Activated naive CD8-positive, alpha-beta T cell treated with anti-CD3 and anti-CD28 coated beads, Interleukin-2, amount 50 U/mL, for 16 hours (primary cell): ENCODE results near the gene CCN5.
"Not testable (repeated sequence)": the region's sequence is repeated elsewhere in the genome, so short reads cannot be mapped to it uniquely, and the experiment has no call there.

ENCODE experiments used
- DNase-seq: peaks from one replicate; pipeline ENCODE4 v3.0.0-alpha.2; 2020; ENCODE audit warnings: low read depth, low spot score

CCN5 gene, protein sequence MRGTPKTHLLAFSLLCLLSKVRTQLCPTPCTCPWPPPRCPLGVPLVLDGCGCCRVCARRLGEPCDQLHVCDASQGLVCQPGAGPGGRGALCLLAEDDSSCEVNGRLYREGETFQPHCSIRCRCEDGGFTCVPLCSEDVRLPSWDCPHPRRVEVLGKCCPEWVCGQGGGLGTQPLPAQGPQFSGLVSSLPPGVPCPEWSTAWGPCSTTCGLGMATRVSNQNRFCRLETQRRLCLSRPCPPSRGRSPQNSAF

DNA sequence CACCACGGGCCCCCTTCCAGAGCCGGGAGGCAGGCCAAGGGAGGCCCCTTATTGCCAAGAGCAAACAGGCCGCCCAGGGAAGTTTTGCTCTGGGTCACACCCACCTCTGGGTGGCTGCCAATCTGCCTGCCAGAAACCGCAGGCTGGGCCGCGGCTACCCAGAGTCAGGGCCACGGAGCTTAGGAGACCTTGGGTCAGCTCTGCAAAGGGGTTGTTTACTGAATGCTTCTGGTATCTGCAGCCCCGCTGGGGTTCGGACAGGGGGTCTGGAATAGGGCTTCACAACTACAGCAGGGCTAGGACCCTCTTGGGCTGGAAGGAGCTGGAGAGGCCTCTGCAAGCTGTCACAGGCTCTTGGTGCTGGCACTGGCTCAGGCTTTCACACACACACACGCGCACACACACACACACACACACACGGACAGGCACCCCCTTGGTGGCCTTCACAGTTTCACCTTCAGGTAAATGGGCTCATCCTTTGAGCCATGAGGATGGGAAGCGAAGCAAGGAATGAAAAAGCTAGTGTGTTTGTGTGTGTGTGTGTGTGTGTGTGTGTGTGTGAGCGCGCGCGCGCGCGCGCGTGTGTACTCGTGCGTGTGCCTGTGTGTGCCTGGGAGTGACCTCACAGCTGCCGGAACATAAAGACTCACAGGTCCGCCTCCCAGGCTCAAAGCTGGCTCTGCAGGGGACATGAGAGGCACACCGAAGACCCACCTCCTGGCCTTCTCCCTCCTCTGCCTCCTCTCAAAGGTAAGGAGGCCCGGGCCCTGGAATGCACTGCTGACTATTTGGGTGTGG lies at the start of gene CCN5:
CCN5 (plus strand) TSS at position 669 of the 798 bp plus-strand sequence; CDS start at position 691, 22 bp downstream.
- no peak for DNase-seq

DNA sequence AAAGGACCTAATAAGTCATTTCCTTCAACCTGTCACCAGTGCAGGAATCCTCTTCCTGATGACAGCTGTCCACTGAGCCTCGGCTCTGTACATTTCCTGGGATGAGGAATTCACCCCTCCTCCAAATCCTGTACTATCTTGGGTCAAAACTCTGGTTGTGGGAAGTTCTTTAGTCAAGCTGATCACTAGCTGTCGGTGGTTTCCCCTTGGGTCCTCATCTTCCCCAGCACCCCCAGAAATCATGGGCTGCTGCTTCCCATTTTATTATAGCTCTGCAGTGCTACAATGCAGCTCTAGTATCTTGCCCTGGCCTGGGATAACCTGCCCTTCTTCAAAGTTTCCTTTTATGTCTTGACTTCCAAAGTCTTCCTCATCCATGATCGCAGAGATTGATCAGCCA lies 49.1 kb upstream of the CCN5 start:
- no peak for DNase-seq

DNA sequence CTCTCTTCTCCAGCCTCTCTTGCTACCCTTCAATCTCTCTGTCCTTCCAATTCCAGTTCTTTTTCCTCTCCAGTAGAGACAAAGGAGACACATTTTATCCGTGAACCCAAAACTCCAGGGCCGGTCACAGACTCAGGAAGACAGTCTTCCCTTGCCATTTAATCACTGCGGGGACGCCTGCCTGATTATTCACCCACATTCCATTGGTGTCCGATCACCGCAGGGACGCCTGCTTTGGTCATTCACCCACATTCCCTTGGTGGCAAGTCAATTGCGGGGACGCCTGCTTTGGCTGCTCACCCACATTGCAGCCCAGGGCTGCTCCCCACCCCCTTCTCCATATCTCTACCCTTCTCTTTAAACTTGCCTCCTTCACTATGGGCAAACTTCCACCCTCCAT lies 44.3 kb upstream of the CCN5 start:
- not testable (repeated sequence) for DNase-seq

DNA sequence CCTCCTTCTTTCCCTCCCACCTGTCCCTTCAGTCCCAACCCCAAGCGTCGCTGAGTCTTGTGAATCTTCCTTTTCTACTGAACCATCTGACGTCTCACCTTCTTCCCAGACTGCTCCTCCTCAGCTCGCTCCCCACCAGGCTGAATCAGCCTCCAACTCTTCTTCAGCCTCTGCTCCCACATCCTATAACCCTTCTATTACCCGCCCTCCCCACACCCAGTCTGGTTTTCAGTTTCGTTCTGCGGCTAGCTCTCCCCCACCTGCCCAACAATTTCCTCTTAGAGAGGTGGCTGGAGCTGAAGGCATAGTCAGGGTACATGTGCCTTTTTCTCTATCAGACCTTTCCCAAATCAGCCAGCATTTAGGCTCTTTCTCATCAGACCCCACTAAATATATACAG lies 43.6 kb upstream of the CCN5 start:
- peak; percentile 46 for DNase-seq

DNA sequence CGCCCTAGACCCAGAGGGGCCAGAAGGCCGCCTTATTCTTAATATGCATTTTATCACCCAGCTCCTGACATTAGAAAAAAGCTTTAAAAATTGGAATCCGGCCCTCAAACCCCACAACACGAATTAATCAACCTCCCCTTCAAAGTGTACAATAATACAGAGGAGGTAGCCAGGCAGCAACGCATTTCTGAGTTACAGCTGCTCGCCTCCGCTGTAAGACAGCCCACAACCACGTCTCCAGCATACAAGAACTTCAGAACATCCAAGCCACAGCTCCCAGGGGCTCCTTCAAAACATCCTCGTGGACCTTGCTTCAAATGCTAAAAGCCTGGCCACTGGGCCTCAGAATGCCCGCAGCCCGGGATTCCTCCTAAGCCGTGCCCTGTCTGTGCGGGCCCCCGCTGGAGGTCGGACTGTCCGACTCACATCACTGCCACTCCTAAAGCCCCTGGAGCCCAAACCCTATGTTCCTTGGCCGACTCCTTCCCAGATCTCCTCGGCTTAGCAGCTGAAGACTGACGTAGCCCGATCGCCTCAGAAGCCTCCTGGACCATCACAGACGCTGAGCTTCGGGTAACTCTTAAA lies 42.8 kb upstream of the CCN5 start:
- not testable (repeated sequence) for DNase-seq

DNA sequence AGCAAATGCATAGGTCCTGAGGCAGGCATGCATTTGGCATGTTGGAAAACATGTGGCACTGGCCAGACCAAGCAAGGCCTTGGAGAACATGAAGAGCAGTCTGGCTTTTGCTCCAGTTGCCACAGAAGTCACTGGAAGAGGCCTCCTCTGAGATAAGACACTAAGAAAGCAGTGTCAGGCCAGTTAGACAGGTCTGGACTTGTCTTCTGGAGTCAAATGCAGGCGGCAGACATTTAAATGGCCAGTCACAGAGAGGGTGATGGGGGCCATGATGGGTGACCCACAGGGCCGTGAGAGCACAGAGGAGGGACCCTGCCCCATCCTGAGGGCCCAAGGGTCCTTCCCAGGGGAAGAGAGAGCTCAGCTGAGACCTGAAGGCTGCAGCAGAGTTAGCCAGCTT lies 36.9 kb upstream of the CCN5 start:
- no peak for DNase-seq

DNA sequence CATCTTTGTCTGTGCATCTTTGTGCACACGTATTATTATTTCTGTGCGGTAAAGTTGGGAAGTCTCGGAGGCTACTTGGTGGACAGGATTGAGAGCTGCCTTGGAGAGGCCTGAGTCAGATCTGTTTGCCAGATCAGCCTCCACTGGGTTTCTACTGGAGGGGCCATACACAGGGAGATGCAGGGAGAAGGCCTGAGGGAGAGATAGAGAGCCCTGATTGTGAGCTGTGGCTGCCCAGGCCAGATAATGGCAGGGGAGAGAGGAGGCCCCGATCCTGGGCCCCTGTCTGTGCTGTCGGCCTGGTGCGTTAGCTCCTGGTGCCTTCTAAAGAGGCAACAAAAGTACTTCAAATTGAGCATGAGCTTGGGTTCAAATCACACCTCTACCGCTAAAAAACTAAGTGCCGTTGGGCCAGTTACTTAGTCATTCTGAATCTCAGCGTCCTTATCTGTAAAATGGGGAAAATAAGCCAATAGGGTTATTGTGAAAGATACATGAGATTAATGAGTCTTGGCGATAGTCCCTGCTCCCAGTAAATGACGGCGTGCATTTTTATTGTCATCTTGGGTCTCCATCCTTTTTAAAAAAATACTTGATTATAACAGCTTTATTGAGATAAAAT lies 36.1 kb upstream of the CCN5 start:
- DNase-seq: no peak

DNA sequence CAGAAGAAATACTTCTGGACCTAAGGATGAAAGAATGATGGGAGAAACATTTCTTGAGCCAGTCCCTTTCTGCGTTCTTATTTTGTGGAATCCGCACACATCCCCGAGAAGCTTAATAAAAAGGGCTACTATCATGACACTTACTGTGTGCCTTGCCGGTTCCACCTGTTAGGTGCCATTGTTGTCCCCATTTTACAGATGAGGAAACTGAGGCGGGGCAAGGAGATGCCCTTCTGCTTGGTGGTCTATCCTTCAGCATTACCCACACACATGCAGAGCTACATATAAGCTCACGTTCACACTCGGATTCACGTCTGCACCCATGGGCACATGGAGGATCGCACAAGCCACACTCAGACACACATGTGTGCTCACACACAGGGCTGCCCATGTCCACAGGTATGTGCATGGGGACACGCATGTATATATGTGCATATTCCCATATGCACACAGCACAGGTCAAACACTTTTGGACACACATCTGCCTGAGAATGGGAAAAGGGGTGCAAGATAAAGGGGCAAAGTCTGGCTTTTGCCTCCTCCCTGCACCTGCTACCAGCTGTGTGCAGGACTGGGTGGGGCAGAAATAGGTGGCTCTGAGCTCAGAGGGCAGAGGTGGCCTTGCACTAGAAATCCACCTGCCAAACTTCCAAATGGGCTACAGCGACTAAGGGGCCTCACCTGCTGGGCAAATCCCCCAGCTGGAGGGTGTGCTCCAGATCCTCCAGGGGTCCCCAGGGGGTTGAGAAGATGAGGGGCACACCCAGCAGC lies 33.2 kb upstream of the CCN5 start:
- DNase-seq: no peak

DNA sequence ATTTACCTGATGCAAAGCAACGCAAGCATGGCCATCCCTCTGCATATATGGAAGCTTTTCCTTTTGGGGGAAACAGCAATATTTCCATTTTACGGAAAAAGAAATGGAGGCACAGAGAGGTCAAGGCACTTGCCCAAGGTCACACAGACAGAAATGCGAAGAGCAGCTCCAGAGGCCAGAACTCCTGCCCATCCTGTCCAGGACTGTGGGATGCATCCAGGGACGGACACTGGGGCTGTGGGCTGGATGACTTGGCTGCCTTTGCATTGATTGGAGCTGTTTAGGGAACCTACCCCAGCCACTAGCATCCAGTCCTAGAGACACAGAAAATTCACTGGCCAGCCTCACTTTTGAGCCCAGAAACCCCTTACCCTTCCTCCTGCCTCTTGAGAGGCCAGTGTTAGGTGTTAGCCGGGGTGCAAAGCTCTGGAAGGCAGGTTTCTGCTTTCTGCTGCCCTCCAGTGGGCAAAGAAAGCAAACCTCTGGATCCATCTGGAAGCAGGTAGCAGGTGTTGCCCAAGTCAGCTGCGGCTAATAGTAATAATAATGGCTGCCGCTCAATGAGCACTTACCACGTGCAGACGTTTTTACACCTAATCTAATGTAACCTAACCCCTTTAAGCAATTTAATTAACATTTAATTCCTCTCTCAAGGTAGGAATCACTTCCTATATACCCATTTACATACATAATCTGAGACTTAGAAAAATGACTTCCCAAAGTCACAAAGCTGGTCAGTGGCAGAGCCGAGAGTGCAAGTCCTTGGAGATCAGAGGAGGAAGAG lies 31.7 kb upstream of the CCN5 start:
- no peak for DNase-seq

DNA sequence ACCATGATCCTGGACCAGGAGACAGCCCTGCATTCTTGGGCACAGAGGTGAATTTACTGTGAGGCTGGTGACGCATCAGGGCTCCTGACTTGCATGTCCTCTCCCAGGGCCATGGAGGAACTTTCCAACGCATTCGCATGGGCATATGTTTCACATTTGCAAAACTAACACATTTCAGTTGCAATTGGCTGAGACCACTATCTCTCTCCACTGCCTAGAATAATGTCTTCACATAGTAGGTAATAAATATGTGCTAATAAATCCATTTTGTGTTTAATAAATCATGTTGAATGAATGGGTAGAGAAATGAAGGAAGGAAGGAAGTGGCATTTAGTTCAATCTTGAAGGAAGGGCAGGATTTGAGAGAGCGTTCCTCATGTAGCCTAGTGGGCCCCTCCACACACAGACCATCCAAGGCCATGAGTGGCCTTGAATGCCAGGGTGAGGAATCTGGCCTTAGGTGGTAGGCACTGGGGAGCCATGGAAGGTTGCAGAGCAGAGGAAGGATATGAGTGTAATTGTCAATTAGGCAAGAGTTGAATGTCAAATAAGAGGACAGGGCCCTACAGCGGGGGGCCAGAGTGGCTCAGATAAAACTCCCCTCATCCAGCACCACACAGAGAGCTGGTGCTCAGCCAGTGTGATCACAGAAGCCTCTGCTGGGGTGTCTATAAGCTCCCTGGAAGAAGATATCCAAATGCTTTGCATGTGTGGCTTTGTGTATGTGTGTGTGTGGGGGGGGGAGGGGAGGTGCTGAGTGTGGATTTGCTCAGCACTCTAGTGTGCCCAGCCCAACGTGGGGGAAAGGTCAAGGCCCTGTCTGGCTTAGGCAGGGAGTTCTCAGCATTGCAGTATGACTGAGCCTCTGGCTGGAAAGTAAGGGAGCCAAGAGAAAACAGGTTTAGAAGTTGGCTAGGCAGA lies 30.9 kb upstream of the CCN5 start:
- no peak for DNase-seq

DNA sequence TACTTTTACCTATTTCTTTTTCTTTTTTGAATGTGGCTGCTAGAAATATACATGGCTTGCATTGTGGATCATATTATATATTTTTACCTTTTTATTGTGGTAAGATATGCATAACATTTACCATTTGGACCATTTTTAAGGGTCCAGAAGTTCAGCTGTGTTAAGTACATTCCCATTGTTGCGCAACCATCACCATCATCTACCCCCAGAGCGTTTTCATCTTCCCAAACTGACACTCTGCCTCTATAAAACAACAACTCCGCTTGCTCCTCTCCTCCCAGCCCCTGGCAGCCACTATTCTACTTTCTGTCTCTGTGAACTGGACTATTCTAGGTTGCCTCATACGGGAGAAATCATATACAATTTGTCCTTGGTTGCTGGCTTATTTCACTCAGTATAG lies 28.2 kb upstream of the CCN5 start:
- no peak for DNase-seq

DNA sequence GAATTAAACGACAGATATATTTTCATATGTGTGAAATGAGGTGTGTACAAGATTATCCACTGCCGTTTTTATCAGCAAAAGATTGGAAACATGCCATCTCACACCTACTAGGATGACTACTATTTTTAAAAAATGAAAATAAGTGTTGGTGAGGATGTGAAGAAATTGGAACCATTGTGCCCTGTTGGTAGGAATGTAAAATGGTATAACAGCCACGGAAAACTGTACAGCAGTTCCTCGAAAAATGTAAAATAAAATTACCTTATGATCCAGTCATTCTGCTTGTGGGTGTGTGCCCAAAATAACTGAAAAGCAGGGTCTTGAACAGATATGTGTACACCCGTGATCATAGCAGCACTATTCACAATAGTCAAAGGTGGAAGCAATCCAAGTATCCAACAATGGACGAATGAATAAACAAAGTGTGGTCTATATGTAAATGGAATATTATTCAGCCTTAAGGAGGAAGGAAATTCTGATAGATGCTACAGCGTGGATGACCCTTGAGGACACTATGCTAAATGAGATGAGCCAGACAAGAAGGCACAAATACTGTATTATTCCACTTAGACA lies 27.0 kb upstream of the CCN5 start:
- no peak for DNase-seq

DNA sequence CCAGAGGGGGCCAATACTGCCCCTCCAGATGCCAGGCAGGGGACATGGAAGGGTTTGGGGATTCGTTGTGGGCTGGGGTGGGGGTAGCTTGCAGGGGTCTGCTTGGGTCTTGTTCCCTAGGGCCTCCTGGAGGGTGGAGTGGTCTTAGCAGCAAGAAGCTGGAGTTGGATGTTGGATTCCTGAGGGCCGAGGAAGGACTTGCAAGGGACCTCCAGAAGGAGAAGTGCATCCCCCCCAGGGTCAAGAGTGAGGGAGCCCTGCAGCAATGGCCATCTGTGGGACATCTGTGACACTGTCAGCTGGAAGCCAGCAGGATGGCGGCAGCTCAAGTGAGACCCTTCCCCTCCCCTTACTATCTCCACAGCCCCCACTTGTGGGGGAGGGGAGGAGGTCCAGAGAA lies 25.4 kb upstream of the CCN5 start:
- no peak for DNase-seq

DNA sequence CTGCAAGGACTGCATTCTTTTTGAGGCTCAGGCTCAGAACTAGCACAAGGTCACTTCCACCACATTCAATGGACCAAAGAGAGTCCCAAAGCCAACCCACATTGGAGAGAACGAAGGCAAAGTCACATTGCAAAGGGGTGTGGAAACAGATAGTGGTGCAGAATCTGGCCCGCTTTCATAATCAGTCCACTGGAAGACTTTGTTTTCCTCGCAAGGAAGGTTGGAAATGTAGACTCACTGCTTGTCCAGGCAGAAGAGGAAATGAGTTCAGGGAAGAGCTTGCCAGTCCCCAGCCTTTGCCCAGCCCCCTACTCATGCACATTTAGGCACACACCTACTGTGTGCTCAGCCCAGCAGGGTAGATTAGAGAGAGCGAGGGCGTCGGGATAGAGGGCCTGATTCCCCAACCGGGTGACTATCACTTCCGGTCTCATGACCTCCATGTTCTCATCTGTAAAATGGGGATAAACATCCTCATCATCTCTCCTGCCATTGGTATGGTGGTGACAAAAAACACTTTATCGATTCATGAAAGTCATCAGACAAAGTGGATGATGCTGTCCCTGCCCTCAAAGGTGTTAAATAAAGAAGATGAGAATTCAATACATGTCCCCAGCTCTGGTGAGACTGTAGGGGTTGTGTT lies 24.3 kb upstream of the CCN5 start:
- no peak for DNase-seq

DNA sequence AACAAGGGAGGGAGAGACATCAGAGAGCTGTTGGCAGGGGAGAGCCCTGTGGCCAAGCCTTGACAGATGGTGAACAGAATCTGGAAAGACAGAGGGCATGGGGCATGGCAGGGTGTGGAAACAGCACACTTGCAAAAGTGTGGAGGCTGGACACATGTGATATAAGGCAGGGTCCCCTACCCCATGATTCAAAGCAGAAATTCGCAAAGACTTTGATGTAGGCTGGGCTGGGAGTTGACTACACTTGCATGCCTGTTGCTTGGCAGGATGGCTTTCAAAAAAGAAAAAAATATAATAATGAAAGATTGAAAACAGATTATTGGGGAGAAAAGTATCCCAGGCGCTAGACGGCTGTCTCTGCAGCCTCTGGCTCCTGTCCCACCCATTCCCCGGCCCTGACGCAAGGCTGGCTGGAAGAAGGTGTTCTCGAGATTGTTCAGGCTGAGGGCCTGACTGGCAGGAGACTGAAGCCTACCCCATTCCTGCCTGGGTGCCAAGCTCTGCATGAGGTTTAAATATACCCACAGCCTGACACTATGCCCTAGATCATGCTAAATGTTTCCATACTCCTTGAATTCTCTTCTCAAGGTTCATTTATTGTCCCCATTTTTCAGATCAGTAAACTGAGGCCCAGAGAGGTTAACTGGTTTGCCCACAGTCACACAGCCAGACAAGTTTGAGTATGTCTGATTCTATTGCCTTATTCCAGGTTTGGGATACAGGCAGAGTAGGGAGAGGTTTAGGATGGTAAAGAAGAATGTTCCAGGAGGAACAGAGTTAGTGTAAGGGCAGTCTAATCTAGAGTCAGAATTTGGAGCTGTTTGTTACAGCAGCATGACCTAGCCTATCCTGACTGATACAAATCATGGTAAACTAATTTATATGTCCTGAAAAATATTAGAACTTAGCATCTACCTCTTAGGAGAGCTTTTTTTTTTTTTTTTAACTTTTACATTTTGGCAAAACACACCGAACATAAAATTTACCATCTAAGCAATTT lies 23.4 kb upstream of the CCN5 start:
- DNase-seq: no peak

DNA sequence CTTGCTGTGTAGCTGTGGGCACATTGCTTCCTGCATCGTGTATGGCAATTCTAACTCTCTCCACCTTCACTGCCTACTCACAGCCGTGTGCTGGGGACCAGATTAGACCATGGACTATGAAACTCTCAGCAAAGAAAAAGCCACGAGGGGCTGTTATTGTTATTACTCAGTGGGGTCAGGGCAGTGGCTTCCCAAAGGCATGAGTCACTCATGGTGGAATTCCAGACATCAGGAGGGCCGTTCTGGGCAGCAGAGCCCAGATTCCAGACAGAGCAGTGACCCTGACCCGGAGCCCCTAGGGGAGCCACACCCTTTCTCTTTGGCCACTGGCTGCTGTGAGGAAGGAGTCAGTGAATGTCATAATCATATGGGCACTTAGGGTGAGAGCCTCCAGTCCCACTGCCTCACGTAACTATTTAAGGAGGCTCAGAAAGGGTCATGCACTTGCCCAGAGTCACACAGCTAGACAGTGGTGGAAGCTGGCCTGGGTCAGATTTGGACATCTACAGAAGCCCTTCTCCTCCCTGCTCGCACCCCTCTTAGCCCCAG lies 22.2 kb upstream of the CCN5 start:
- no peak for DNase-seq

DNA sequence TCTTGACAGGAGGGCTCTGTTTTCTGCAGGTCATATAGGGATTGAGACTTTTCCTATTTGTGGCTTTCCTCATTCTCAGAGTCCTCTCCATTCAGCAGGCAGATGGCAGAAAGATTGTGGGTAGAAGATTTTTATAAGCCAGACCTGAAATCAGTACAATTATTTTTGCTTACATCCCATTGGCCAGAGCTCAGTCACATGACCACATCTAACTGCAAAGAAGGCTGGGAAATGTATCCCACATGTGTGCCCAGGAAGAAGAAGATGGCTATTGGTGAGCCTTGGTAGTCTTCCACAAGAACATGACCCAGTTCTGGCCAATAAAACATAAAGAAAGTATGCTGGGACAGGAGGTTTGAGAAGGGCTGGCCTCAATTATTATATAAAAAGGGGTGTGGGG lies 21.5 kb upstream of the CCN5 start:
- no peak for DNase-seq
